Islet of Langerhans (tissue), 1 donor: ENCODE results near the gene AMOT.
"Not testable (repeated sequence)": the region's sequence is repeated elsewhere in the genome, so short reads cannot be mapped to it uniquely, and the experiment has no call there.

Experiments
- FAIRE-seq: peaks from one replicate; lab custom pipeline; 2011; peaks lifted over from hg19 to GRCh38; lab: Jason Lieb, UNC

AMOT gene

DNA sequence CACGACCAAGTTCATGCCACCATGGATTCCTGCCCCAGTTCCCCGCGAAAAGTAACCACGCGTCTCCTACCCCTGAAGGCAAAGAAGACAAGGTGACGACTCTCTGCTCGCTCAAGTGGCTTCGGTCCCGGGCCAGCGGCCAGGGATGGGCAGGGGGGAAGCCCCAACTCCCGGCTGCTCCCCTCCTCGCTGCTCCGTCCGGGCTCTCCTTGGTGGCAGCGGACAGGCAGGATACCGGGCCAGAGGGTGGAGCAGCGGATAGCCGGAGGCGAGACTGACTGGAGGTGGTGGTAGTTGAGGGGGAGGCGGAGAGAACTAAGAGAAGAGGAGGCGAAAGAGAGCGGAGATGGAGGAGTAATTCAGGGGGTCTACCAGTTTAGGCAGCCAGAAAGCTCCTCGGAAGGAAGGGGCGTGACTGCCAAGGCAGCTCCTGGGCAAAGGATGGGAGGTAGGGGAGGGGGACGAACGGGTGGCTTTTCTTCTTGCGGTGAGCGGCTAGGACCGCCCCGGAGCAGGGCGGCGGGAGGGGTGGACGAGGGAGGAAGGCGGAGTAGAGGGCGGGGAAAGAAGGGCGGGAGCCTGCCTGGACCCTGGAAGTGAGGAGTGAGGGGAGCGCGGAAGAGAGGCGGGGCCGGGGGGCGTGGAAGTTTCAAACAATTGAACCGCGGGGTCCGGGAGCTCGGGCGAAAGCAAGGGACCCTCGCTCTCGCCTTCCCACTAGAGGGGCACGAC lies at the start of gene AMOT:
TSS of gene AMOT (minus strand) at position 450 of the 732 bp plus-strand sequence. CDS start 17,705 bp downstream, outside the sequence.
- no peak for FAIRE-seq

- no peak for FAIRE-seq
These were observed 48.8 kb upstream of the AMOT start for GRCh38 chrX:112889400-112889799.

DNA sequence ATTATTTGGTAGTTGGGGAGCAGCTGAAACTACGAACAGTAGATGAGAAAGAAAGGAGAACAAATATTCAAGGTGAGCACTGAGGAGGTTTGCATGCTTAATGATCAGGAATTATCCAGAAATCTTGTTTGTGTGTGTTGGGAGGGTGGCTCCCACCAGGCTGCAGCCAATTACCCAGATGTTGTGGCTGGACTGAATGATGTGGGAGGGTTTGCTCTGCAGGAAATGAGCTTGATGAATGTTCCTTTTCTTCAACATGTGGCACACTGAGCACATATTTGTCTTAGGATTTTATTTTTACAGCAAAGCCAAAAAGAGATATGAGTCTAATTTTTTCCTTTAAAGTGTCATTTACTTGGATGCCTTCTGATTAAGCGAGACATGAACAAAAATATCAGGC lies 48.3 kb upstream of the AMOT start:
- no peak for FAIRE-seq

- no peak for FAIRE-seq
These were observed 37.1 kb upstream of the AMOT start for GRCh38 chrX:112877771-112878173.

DNA sequence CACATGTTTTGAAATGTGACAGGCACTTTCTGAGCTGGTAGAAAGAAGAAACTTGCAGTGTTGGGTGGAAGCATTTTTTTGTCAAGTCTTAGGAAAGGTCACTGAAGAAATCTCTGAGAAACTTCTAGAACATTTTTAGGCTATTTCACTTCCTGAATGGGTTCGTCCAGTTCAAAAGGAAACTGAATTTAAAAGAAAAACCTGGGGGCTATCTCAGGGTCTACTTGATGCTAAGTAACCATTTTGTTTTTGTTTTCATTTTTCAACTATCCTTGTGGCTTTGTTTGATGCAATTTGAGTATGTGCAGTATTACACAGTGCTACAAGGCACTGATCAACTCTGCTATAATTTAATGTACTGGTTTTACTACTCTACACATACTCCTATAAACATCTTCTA lies 34.0 kb upstream of the AMOT start:
- FAIRE-seq, result no peak

DNA sequence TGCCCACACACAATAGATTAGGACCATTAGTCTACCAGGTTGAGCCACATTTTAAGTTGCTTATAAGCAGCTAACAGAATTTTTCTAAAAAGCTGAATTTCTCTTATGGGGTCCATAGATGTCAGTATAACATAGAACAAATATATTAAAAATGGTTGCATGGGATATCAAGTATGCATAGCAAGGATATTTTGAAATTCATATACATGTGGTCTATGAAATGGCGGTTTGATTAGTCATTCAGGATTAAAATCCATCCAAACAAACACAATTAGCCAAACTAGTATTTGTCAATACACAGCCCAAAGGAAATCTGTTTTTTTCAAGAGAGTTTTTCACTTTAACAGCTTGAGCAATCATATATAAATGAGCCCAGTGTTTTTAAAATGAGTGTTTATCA lies 33.5 kb upstream of the AMOT start:
- FAIRE-seq, result no peak

DNA sequence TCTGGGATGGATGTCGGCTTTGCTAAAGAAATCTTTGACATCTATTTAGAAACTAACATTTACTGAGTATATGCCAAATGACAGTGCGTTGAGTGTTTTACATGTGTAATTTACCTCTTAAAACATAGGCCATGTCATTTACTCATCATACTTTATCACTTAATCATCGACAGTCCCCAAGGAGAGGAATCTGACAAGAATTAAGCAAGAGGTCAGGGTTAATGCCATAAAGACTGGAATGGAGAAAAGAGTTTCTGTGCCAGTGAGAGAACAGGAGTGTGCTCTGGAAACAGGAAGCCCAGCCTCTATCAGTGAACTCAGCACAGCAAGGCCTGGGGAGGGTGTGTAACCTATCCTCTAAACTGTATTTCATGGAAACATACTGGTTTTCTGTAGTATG lies 28.0 kb upstream of the AMOT start:
- FAIRE-seq, result no peak

DNA sequence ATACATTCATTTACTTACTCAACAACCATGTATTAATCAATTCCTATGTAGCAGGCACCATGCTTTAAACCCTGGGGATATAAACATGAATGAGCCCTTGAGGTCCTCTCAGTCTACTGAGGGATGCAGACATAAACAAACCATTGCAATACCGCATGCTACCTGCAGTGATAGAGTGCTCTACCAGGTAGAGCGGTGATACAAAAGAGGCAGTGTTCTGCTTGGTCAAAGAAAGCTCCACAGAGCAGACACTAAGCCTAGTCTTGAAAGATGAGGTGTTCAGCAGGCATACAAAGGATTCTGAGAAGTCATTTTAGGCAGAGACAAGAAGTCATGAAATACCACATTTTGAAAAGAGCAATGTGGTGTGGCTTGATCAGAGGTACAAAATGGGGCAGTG lies 26.9 kb upstream of the AMOT start:
- no peak for FAIRE-seq

DNA sequence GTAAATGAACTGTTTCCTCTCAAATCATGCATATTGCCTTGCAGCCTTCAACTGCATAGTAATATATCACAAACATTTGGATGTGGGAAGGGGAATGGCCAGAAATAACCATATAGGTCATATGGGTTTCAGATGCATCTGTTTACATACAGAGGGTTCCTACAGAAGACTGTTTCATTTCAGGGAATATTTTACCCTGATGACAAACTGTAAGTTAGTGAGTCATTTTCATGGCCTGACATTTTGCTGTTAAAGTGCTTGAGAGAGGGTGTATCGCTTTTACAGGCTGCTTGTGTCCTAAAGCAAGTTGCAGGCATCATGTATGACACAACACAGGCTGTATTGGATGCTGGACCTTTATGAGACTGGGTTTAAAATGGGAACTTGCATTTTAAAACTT lies 25.5 kb upstream of the AMOT start:
- no peak for FAIRE-seq

- no peak for FAIRE-seq
These were observed 24.9 kb upstream of the AMOT start for GRCh38 chrX:112865464-112866025.

GRCh38 chrX:112863850-112864249 lies 23.2 kb upstream of the AMOT start:
- FAIRE-seq, result no peak

DNA sequence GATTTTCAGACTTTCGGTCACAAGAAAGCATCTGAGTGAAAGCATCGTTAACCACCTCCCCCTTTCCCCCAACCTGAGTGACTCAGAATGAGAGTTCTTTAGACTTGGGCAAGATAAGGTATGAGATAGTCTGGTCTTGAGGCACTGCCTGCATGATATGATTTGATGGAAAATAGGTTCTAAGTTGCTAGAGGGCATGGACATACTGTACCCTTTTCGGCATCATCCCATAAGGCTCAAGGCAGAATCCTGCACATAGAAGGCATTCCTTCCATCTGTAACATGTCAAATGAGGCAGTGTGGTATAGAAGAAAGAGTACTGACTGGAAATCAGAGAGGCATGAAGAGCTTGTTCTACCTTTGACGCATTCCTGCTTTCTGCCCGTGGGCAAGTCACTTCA lies 16.8 kb upstream of the AMOT start:
- no peak for FAIRE-seq

DNA sequence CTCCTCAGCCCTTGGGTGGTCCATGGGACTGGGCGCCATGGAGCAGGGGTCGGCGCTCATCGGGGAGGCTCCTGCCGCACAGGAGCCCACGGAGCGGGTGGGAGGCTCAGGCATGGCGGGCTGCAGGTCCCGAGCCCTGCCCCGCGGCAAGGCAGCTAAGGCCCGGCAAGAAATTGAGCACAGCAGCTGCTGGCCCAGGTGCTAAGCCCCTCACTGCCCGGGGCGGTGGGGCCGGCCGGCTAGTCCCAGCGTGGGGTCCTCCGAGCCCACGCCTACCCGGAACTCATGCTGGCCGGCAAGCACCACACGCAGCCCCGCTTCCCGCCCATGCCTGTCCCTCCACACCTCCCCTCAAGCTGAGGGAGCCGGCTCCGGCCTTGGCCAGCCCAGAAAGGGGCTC lies 14.3 kb upstream of the AMOT start:
- not testable (repeated sequence) for FAIRE-seq

GRCh38 chrX:112852851-112853250 lies 12.2 kb upstream of the AMOT start:
- FAIRE-seq, result no peak

GRCh38 chrX:112851806-112852205 lies 11.2 kb upstream of the AMOT start:
- no peak for FAIRE-seq

DNA sequence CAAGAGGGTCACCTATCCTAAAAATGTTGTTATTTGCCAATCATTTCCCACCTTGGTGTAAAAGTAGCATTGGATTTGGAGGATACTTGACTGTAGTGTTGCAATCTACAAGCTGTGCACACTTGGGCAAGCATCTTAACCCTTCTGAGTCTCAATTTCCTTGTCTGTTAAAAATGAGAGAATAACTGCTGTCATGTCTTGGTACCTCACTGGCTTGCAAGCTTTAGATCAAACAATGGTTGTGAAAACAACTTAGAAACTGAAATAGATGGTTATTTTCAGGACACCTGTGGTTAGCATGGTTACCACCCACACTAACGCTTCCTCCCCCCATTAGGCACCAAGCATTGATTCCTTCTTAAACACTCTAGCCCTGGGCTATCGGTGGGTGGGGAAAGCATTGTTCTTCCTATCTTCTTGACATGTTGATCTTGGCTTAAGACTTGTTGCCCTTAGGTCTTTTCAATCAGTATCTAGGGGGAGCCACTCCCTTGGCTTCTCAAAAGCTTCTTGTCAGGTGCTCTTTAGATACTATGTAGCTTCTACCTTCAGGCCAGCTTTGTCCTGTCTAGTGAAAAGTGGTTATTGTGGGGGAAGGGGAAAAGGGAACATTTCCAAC lies 10.6 kb upstream of the AMOT start:
- no peak for FAIRE-seq

DNA sequence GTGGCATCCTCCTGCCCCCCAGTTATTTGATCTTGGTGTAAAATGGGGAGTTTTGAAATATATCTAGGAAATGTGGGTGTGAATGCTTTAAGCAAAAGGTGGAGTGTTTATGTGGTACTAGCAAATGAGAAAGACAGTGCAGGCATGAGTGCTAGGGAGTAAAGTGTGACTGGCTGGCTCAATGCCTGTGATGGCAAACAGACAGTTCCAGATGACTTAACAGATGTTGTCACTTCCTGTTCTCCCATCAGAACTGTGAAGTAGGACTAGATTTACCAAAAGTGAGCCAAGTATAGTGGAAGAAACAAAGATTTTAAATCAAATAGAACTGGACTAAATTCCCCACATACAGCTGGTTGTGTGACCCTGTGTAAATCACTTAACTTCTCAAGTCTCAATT lies 8.4 kb upstream of the AMOT start:
- FAIRE-seq, result no peak

- FAIRE-seq, result no peak
These were observed 6.2 kb upstream of the AMOT start for GRCh38 chrX:112846782-112847181.

GRCh38 chrX:112846187-112846586 lies 5.6 kb upstream of the AMOT start:
- FAIRE-seq, result no peak

DNA sequence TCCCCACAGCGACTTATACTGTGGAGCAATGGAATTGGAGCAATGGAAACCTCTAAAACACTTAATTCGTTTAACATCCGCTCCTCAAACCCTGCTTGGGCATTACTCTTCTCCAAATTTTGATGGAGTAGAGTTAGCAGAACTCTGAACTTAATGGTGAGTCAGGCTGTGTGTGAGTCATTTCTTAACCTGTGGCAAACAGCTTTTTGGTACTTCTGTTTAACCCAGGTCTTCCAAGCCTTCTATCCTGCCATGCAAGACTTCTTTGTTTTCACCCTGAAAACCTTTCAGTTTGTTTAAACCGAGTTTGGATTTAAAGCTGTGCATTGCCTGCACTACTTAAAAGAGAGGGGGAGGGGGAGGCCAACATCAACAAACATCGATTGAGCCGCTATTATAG lies 3.6 kb upstream of the AMOT start:
- no peak for FAIRE-seq

DNA sequence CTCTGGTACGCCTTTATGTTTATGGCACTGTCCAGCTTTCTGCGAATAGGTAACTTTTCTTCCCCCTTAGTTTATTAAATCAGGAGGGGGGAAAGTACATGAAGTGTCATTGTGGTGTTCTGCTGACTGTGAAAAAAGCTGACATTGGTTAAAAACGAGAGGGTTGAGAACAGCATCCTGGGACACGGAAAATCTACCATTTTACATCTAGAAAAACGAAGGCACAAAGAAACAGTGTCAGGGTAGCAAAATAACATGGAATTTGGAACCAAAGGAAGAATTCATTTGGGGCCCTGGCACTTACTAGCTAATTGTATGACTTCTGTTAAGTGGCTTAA lies 1.2 kb upstream of the AMOT start:
- peak; percentile 91 for FAIRE-seq

- peak; percentile 58 for FAIRE-seq
These were observed 636 bp upstream of the AMOT start for GRCh38 chrX:112841114-112841819.

DNA sequence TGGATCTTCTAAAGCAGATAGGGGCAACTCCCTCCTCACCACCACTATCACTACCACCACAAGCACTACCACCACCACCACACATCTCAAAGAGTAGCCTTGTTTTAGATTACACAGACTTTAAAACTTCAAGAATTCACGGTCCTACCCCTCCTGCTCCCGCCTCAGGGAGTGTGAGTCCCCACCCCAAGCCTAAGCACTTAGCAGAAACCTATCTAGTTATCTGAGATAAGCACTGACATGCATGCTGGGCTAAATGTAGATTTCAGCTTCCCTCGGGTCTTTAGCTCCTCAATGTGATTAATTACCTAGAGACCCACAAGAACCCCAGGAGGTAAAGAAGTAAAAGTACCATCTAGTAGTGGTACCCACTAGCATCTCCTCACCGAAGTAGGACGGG lies 775 bp downstream of the AMOT start:
- FAIRE-seq, result no peak
